GM18861 (cell line): ENCODE data around the gene TBCD.

Source experiments
- ATAC-seq: cut with Tn5 transposase; IDR thresholded peaks from one replicate; pipeline ENCODE4 v1.9.1; 2021; ENCODE audit not compliant: unreplicated experiment

The TBCD gene

DNA sequence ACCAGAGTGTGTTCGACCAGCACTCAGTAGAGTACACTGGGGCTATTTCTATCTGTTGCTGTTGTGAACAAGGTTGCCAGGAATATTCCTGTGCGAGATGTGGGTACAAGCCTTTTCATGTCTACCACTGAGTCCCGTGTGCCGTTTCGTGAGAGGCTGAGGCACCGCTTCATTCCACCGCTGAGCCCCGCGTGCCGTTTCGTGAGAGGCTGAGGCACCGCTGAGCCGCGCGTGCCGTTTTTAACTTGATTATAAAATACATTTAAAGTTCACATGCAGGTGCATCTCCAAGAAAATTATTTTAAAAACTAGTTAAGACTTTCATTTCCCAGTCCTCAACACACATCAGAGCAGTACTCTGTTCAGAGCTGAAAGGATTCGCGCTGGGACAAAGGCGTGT, 166.6 kb downstream of the TBCD start:
- no peak for ATAC-seq

DNA sequence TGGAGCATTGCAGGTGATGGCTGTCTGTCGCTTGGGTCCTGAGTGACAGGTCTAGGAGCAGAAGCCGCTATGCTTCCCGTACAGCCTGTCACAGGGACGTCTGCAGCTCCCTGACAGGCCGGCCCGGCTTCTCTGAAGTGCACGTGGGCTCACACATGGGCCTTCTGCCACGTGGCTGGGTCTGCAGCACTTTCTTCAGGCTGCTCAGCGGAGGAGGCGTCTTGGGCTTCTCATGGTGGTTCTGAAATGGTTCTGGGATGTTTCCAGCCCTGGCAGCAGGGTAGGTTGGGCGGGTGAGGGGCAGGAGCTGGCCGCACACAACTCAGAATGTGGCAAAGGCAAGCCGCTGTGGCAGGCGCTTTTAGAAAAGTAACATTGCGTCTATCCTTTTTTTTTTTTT, 168.3 kb downstream of the TBCD start:
- ATAC-seq: no peak

DNA sequence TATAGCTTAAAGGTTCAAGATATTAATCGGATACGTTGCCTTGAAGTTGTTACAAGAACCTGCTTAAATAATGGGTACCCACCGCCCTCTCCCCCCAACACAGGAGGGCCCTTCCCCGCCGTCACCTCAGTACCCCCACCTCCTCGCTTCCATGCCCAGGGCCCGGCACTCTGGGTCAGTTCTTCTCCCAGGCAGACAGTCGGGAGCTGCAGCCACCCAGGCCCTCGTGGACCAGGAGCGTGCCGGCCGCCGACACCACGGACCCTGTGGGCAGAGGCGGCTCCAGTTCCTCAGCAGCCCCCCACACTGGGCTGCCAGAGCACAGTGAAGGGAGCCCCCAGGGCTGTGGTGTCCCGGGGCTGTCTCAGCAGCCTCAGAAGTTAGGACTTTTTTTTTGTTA, 168.8 kb downstream of the TBCD start:
- no peak for ATAC-seq

DNA sequence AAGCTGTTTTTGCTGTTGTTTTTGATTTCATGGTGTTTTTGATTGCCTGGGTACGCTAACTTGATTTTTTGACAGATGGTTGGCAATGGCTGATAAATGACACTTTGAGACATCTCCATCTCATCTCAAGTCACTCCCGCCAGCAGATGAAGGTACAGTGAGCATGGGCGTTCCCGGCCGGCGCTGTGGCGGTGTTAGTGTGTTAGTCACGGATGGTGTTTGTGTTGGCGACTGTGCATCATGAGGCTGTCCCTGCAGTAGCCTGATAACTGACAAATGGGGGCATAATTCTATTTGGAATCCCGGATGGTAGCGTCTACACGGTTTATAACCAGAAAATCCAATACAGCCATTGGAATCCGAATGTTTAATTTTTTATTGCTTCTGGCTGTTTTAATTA, 169.6 kb downstream of the TBCD start:
- no peak for ATAC-seq

DNA sequence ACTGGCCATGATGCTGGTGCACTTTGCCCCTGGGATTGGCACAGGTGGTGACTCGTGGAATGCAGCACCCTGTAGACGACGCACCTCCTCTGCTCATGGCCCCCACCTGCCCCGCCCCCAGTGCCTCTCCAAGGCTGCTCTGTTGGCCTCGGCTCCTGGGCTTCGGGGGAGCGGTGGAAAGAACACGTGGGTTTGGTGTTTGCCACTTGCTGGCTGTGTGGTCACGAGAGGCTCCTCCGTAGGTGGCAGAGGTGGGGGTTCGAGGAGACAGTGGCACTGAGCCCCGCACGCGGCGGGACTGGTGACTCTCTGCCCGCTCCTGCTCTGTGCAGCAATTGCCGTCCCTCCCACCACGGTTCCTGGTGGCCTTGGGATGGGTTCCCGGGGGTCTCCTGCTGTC, 170.8 kb downstream of the TBCD start:
- ATAC-seq: no peak

DNA sequence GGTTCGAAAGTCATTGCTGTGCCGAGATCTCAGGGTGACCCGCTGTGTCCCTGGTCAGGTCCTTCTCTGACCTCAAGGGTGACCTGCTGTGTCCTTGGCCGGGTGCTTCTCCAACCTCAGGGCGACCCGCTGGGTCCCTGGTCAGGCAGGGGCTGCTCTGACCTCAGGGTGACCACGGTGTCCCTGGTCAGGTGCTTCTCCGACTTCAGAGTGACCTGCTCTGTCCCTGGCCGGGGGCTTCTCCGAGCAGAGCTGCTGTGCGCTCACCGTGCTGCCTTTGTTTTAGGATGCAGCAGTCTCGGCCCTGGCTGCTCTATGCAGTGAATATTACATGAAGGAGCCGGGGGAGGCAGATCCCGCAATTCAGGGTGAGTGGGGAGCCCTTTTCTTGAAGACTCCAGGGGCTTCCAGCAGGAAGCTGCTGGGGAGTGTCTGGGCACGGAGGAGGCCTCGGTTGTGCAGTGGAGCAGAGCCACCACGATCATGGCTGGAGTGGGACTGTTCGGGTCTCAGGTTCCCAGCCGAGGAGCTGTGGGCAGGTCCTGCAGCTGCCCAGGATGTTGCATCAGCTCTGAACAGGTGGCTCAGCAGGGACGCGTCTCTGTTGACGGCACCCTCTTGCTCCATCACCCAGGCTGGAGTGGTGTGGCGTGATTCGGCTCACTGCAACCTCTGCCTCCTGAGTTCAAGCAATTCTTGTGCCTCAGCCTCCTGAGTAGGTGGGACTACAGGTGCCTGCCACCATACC, 171.7 kb downstream of the TBCD start:
- ATAC-seq: no peak

DNA sequence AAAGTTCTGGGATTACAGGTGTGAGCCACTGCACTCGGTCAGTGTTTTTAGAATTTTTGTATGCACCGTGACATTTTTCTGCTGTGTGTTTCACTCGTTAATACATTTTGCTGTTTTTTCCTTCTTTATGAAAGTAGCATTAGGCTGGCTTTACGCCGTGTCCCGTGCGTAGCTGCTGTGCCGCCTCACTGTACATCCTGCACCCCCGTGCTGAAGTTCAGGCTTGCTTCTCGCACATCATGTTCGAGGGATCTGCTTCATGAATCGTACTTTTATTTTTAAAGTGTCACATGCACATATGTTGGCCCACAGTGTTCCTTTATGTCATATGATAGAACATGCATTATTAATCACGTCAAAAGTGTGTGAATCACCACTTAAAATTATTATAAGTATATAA, 172.3 kb downstream of the TBCD start:
- ATAC-seq: no peak

DNA sequence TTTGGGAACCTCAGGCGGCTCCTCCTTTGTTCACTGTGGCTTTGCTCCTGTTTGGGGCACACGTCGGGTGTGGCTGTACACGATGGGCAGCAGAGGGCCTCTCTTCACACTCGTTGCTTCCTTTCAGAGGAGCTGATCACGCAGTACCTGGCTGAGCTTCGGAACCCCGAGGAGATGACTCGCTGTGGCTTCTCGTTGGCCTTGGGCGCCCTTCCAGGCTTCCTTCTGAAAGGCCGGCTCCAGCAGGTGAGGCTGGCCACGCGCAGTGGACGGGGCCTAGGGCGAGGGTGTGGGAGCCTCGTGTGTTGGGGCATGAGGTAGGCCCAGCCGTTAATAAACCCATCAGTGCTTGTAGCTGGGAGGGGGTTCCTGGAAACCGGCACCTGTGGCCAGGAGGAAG, 172.9 kb downstream of the TBCD start:
- no peak for ATAC-seq

DNA sequence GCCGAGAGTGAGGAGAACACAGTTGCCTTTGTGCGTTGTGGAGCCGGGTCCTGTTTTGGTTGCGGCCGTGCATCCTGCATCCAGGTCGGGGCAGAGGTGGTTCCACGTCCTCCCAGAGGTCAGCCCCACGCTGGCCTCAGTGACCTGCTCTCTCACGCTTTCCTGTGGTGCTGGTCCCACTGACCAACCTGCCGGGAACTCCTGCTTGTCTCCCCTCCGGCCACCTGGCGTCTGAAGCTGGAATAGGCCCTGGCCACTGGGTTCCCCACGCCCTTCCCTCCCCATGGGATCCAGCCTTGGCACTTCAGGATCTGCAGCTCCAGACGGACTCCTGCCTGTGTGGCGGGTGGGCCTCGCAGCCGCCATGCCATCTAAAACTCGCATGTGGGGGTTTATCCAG, 173.5 kb downstream of the TBCD start:
- ATAC-seq: no peak

DNA sequence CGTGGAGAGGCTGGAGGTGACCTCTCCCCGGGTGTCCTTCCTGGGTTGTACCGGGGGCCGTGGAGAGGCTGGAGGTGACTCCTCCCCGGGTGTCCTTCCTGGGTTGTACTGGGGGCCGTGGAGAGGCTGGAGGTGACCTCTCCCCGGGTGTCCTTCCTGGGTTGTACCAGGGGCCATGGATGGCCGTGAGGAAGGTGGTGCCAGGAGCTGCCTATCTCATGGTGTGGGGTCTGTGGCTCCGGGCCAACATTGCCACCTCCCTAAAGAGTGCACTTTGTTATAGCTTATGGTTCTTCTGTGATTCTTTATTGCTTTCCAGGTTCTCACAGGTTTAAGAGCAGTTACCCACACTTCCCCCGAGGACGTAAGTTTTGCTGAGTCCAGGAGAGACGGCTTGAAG, 174.2 kb downstream of the TBCD start:
- ATAC-seq: no peak

DNA sequence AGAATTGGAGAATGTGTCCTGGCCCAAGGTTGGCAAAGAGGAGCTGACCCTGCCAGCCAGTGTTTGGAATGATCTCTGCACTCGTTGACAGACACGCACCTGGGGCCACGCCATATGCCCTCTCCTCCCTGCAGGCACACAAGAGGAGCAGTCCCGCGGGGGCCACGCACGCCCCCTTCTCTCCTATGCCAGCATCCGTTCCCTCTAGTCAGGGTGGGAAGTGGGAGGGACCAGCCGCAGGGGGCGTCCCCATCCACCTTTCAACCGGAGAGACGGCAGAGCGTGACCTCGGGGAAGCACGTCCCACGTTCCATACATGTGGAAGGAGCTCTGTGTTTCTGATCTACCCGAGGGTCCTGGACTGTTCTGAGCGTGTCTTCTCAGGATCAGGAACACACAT, 174.9 kb downstream of the TBCD start:
- ATAC-seq: no peak

DNA sequence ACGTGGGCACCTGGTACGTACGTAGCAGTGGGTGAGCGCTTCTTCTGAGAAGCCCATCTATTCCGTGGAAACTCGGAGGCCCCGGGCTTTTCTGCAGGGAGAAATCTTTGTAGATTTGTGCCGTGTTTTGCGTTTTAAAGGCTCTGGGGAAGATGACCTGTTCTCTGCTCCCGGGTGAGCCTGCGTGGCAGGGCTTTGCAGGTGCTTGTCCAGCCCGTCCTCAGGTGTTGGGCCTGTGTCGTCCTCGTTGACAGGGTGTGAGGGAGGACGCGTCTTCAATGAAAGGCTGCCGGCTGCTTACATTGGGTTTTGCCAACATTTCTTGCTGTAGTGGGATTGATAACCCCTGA, 175.4 kb downstream of the TBCD start:
- ATAC-seq: no peak

DNA sequence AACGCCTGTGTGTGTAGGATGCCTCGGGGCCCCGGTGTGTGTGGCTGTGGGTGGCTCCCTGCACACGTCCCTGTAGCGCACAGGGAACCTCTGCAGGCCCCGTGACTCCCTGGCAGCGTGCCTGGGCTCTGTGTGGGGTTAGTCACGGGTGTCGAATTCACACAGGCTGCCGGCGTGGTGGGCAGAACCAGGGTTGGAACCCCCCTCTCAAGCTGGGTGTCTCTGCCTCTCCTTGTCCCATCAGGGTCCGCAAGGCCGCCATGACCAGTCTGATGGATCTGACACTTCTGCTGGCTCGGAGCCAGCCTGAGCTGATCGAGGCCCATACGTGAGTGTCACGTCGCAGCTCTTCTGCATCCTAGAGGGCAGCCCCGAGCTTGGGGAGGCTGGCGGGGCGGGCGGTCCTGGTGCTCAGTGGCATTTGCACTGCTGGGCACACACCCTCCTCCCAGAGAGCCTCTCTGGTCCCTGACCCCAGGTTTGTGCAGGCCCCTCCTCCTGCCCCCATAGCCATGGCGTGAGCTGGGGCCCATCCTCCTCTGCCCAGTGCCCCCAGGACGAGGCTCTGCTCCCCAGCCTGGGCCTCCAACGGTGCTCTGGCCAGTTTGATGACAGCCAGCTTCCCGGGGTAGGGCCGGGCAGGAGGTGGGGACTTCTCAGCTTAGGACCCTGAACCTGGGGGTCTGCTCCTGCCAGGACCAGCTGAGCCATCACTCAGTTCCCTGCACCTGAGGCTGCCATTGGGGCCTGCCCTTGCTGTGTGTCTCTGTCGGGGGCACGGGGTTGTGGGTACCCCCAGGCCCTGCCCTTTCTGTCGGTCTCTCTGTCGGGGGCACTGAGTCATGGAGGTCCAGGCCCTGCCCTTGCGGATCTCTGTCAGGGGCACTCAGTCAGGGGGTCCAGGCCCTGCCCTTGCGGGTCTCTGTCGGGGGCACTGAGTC, 176.1 kb downstream of the TBCD start:
- ATAC-seq: no peak

DNA sequence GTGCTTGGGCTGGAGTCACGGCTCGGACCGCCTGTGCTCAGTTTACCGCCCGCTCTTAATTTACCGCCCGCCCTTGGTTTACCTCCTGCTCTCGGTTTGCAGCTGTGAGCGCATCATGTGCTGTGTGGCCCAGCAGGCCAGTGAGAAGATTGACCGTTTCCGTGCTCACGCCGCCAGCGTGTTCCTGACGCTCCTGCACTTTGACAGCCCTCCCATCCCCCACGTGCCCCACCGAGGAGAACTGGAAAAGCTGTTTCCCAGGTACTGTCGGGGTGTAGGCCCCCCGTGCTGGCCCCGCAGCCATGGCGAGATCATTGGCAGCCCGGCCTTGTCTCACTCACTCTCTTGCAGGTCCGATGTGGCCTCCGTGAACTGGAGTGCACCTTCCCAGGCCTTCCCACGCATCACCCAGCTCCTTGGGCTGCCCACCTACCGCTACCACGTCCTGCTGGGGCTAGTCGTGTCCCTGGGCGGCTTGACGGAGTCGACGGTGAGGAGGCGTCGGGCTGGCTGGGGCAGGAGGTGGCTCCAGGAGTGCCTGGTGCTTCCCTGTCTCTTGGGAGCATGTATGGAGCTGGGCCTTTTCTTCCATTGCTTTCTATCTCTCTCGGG, 177.3 kb downstream of the TBCD start:
- ATAC-seq: no peak

DNA sequence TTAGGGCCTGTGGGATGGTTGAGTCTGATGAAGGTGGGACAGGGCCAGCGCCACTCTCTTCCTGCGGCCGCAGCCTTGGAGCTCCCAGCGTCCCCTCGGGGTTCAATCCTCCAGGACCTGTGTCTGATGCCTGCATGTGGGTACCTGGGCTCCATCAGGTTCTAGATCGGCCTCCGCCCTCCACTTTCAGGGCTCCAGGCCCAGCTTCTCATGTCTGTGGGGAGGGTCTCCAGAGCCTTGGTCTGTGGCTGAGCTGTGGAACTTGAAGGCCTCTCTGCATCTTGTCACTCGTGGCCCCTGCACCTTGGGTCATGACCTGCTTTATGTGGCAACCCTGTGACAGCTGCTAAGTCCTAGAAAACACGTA, 177.8 kb downstream of the TBCD start:
- ATAC-seq: no peak

DNA sequence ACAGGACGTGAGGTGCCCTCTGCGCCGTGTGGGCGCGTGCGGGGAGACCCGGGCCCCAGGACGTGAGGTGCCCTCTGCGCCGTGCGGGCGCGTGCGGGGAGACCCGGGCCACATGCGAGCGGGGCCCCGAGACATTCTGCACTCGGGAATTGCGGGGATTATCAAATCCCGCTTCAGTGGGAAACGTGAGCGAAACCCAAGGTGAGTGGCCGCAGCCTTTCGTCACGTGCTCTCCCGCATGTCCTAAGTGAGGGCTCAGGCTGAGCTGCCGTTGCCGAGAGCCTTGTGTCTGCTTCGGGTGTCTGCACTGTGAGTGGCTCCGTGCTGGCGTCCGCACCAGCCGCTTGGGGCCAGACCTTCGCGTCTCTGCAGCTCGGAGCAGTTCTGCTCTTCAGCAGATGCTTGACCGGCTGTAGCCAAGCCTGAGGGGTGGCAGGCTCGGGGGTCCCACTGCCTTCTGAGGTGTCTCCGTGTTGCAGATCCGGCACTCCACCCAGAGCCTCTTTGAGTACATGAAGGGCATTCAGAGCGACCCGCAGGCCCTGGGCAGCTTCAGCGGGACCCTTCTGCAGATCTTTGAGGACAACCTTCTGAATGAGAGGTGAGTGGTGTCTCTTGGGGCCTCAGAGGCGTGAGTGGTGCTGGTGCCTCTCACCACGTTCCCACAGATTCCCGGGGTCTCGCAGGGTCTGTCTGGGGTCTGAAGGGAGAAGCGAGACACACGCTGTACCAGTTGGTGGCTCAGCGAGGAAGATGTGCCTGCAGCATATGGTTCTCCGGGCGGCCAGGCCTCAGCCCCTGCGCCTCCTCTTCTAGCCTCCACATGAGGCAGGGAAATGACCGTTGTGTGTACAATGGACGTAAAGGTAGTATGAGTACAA, 178.4 kb downstream of the TBCD start:
- ATAC-seq: no peak

DNA sequence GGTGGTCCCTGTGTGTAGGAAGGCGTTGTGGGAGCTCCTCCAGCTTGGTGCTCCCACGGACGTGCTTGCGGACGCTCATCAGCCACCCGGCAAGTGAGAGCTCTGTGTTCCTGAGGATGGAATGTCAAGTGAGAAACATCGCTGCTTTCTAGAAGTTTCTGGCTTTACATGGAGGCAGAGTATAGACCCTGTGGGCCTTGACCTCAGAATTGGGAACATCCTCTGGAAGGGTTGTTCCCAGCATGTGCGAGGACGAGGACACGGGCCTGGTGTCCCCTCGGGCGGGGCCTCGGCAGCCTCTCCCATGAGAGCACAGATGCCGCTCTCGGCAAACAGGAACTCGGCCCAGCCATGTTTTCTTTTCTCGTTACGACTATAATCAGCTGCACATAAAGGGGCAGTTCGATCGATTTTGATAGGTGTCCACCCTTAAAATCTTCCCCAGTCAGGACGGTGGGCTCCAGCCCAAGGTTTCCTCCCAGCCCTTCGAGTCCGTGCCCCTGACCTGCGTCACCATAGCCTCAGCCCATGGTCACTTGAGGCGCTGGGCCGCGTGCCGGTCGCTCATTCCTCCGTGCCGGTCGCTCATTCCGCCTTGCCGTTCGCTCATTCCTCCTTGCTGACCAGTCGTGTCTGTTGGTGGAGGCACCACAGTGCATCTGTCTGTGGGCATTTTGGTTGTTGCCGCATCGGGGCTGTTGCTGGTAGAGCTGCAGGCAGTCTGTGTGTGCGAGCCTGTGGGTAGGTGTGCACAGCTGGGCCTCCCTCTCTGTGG, 179.2 kb downstream of the TBCD start:
- ATAC-seq: no peak

DNA sequence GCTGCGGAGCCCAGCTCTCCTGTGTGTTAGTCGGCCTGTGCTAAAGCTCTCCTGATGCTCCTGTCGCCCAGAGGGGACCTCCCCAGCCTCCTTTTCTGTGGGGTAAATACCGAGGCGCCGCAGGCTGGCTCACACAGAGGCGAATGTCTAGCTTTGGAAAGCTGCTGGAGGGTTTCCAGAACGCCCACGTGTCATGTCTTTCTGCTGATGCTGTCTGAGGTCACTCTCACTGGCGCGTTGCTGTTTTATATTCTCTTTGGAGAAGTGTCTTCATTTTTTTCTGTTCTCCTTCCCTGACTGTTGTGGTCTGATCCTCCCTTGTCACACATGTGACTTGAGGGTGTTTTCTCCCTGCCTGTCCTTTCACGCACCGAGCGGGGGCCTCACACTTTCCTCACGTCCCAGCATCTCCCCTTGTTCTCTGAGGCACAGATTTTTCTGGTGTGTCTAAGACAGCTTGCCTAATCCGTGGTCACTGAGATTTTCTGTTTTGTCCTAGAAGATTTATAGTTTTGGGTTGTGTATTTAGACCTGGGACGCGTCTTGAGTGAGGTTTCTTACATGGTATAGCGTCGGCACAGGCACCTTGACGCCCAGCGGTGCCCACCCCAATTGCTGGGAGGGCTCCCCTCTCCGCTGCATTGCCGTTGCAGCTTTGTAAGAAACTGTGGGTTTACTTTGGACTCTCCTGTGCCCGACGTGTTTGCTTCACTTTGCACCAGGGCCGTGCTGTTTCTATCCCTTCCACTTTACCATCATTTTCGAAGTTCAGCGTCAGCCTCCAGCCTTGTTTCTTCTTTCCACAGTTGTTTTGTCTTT, 180.0 kb downstream of the TBCD start:
- ATAC-seq: no peak

DNA sequence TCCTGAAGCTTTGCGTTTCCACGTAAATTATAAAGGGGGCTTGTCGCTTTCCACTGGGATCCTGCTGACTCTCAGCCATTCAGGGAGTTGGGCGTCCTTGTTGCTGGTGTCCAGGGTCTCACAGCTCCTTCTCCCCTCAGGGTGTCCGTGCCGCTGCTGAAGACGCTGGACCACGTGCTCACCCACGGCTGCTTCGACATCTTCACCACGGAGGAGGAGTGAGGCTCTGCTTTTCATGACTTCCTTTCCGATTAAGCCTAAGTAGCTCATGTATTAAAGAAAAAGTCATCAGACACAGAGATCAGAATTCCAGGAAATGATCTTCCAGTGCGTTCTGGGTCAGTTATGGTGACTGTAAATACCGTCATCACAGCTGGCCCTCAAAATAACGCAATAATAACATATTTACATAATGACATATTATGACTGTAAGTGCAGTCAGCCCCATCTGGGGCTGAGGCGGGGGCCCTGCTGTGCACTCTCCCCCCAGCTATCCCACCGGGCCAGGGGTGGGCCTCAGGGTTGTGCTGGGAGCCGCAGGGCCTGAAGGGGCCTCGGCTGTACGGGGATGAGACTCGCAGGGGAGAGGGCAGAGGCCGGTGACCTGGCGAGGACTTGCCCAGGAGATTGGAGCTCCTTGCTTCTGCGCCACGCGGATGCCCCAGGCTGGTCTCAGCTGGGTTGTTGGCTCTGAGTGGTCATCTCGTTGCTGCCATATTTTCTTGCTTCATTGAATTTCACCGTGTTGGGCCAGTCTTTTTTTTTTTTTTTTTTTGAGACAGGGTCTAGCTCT, 180.8 kb downstream of the TBCD start:
- ATAC-seq: no peak
